HepG2 (cell line): ENCODE data around the gene ANO1.

Experiments
- ATF1 ChIP-seq: IDR thresholded peaks from 2 replicates; pipeline ENCODE4 v1.6.1; 2016; ENCODE audit warnings: mild to moderate bottlenecking, control low read depth
- CCAR2 ChIP-seq: fragments of 200-400 bp; formaldehyde crosslinking; optimal IDR thresholded peaks from 2 replicates; pipeline ENCODE3; 2018; ENCODE audit warnings: low read depth, mild to moderate bottlenecking, low read length, moderate library complexity
- CTCF ChIP-seq: sonication (generic); formaldehyde crosslinking; IDR thresholded peaks from 2 replicates; pipeline ENCODE4 v1.5.0; 2020; ENCODE audit warnings: mild to moderate bottlenecking, missing genetic modification reagents, moderate library complexity
- NCOR1 ChIP-seq: fragments of 200-600 bp; sonication (generic); IDR thresholded peaks from 2 replicates; pipeline ENCODE4 v1.7.0; 2017; ENCODE audit warnings: antibody characterized with exemption, low read length, borderline replicate concordance
- POLR2A ChIP-seq, 2 experiments: IDR thresholded peaks; 2 replicates each; pipeline ENCODE4 v1.6.1; 2011; ENCODE audit warnings: low read depth in 2 of 2, low read length in 2 of 2, mild to moderate bottlenecking in 1 of 2, moderate library complexity in 1 of 2; ENCODE audit not compliant: insufficient read depth in 1 of 2
- RELA ChIP-seq: sonication (generic); formaldehyde crosslinking; IDR thresholded peaks from 2 replicates; pipeline ENCODE4 v1.4.0; 2020; ENCODE audit warnings: missing genetic modification reagents
- SIN3A ChIP-seq: IDR thresholded peaks from 2 replicates; pipeline ENCODE4 v1.6.1; 2011; ENCODE audit warnings: low read depth, mild to moderate bottlenecking, control low read depth, low read length, borderline replicate concordance
- ZNF609 ChIP-seq: sonication (generic); formaldehyde crosslinking; IDR thresholded peaks from 2 replicates; pipeline ENCODE4 v1.4.0; 2020; ENCODE audit warnings: mild to moderate bottlenecking, missing genetic modification reagents, borderline replicate concordance

GRCh38 chr11:70033711-70034070 lies 44.4 kb upstream of the ANO1 start:
- TF ChIP-seq CCAR2, result no peak
- TF ChIP-seq CTCF (CRISPR knock-in tag), result no peak
- TF ChIP-seq NCOR1, result no peak
- TF ChIP-seq RELA, result no peak
- TF ChIP-seq SIN3A, result no peak
- TF ChIP-seq ZNF609, result no peak
- TF ChIP-seq POLR2A (IDR thresholded peaks at IDR 0.05; ENCODE audit: insufficient read depth in 1 of 2, low read depth in 2 of 2, low read length in 2 of 2), result no peak
- no peak for TF ChIP-seq ATF1 (CRISPR knock-in tag)
